Superior temporal gyrus (tissue), 1 donor: ENCODE data around the gene SERPINB6.
"Not testable (repeated sequence)": the region's sequence is repeated elsewhere in the genome, so short reads cannot be mapped to it uniquely, and the experiment has no call there.

Experiments
- DNase-seq: peaks from one replicate; pipeline ENCODE4 v3.0.0-alpha.2; 2016; ENCODE audit errors: extremely low spot score

SERPINB6 gene

DNA sequence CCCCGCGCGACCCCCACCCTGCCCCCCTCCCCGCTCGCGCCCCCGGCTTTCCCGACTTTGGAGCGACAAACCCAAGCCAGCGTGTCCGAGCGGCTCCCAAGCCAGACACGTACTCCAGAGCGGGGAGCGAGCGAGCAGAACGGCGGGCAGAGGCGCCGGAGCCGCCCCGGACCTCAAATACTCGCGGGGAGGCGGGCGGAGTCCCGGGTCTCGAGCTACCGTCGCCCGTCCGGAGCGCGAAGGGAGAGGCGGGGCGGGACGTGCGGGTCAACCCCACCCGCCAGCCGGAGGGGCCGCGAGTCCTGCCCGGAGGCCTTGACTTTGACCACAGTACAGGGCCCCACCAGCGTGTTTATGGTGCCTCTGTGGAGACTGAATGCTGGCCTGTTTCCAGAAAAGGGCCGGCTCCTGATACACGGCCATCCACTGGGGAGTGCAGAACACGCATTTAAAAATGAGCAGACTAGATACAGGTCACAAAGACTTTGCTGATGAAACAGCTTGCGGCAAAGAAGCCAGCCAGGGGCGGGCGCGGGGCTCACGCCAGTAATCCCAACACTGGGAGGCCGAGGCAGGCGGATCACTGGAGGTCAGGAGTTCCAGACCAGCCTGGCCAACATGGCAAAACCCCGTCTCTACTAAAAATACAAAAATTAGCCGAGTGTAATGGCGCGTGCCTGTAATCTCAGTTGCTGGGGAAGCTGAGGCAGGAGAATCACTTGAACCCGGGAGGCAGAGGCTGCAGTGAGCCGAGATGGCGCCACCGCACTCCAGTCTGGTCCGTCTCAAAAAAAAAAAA, at the start of gene SERPINB6:
SERPINB6 (minus strand) TSS at position 148 of the 799 bp plus-strand sequence. CDS start 12,235 bp downstream, outside the sequence.
- peak; percentile 85 for DNase-seq

DNA sequence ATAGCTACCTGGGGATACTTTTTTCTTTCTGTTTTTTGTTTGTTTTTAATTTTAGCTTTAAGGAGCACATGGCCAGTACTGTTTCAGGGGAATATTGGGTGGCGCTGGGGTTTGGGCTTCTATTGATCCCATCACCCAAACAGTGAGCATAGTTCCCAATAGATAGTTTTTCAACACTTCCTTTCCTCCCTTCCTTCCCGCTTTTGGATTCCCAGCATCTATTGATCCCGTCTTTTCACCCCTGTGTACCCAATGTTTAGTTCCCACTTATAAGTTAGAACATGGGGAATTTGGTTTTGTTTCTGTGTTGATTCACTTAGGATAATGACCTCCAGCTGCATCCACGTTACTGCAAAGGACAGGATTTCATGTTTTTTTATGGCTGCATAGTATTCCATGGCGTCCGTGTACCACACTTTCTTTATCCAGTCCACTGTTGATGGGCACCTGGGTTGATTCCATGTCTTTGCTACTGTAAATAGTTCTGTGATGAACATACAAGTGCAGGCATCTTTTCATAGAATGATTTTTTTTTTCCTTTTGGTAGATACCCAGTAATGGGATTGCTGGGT, 48.5 kb upstream of the SERPINB6 start:
- no peak for DNase-seq

DNA sequence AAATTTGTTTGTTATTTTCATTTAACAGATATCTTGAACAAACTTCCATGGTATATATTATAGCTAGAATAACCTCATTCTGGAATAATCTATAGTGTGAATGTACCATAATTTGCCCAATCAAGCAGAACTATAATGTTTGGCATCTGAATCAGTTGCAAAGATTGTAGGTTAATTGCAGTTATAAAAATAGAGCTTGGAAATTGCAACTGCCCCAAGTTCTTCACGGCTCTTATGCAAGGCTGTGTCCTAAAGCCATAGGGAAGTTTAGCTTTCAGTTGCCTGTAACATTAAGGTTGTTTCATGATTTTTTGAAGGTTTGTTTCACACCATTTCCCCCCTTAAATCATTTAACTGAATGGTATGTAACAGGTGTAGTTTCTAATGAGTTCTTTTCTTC, 47.7 kb upstream of the SERPINB6 start:
- no peak for DNase-seq

DNA sequence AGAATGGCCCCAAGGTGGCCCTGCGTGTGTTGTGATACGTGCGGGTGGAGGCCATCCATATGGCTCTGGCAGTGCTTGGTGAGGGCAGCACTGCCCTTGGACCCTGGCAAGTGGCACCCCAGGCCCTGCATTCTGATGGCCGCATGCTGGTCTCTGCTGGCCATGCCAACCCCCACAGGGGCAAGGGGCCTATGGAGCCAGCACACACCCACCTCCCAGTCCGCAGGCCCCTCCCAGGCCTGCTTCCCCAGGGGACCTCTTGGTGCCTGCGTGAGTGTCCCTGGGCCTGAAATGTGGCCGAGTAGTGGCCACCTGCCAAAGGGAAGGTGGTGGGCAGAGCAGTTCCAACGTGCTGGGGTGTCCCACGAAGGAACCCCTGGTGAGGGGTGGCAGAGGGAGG, 45.9 kb upstream of the SERPINB6 start:
- no peak for DNase-seq

DNA sequence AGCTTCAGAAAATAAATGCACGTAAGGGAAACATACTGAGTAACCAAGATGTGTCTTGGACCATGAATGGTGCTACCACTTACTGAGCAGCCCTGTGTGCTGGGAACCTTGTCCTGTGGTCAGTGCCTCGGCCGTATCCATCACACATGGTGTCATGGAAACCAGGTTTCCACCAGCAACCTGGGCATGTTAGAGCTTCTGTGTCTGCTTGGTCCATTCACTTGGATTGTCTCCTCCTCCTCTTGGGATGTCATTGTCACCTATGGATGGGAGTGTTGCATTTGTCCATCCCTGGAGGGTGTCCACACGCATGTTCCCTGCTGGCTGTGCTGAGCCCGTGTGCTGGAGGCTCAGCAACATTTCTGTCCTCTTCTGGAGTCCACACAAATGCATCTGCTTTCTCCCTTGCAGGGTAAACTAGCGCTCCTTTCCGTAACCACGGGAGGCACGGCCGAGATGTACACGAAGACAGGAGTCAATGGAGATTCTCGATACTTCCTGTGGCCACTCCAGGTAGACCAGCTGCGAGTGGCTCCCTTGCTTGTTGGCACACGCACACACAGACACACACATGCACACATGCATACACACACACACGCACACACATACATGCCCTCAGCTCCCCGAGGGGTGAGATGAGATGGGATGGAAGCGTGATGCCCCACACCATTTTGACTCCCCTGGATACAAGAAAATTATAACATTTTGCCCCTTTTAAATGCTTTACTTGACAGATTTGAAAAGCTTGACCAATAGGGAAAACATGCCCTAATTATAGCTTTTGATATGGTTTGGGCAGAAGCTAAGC, 45.3 kb upstream of the SERPINB6 start:
- DNase-seq: no peak

DNA sequence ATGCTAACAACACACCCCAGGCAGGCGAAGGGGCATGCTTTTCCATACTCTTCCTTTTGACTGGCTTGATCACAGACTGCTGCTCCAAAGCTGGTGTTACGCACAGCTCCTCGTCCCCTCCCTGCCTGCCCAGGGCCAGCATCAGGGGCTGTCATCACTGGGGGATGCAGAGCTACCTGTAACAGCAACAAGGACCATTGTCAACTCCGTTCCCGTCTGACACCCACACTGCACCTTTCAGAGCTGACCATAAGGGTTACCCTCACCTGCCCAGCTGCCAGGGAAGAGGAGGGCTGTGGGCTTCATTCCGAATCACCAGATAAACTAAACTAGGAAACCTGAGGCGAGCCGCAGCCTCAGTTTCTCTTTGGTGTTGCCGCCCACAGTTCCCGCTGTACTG, 43.8 kb upstream of the SERPINB6 start:
- no peak for DNase-seq

DNA sequence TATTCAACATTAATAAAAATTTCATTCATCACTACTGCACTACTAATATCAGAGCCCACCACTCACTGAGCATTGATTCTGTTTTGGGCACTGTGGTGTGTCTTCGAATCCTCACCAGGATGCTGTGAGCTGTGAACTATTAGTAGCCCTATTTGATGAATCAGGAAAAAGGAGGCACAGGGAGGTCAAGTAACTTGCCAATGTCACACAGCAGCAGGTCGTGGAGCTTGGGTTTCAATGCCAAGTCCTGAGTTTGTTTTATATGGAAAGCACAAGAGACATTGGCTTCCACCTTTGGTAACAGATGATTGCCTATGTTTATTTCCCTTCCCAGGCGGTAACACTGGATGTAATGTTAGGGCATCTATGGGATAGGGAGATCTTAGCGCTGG, 43.3 kb upstream of the SERPINB6 start:
- DNase-seq: no peak

DNA sequence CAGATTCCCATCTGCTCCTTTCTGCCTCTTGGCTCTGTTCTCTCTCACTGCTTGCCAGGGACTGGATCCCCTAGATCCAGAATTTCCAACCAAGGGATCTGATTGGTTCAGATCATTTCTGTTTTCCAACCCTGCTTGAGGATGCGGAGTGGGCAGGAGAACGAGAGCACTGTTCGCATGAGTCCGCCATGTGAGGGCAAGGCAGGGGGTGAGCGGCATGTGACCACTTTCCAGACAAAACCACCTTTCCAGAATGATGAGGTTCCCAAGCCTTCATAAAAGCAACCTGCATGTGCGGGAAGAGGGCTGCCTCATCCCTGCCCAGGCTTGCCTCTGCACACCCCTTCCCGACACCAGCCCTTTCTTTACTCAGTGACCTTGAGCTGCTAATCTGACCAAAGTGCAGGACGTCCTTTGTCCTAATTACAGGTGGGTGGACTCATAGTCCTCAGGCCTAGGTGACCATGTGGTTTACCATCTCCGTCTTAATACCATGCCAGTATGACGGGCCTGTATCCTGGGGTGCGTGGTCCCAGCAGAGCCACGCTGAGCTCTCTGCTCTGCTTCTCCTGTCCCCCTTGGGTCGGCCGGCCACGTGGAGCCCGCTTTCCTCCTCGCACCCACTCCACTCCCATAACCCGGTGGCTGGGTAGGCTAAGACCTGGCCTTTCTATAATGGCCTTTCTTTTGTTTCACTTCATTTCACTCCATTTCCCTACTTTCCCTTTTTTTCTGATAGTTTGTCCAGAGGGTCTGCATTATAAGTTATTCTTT, 42.7 kb upstream of the SERPINB6 start:
- DNase-seq: no peak

DNA sequence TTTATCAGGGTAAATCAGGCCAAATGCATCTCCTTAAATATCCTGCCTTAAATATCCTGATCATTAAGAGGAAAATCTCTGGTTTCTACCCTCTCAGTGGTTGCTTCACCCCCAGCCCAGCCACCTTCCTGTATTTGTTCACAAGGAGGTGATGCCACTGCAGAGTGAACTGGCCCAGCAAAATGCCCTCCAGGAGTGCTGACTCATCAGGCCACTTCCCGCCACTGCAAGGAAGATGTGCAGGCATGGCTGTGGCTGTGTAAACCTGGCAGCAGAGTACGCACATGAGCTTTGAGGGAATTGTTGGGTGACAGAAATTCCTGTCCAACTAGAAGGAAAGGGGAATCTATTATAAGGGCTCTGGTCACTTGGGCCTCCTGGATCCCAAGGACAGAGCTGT, 42.1 kb upstream of the SERPINB6 start:
- DNase-seq: no peak

DNA sequence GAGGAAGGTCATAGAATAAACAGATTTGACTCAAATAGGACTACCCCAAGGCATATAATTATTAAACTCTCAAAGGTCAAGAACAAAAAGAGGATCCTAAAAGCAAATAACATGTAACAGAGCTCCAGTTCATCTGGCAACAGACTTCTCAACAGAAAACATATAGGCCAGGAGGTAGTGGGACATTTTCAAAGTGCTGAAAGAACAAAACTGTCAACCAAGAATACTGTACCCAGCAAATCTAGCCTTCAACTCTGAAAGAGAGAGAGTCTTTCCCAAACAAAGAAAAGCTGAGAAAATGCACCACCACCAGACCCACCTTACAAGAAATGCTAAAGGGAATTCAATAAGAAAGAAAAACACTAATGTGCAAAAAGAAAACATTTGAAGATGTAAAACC, 40.2 kb upstream of the SERPINB6 start:
- no peak for DNase-seq

DNA sequence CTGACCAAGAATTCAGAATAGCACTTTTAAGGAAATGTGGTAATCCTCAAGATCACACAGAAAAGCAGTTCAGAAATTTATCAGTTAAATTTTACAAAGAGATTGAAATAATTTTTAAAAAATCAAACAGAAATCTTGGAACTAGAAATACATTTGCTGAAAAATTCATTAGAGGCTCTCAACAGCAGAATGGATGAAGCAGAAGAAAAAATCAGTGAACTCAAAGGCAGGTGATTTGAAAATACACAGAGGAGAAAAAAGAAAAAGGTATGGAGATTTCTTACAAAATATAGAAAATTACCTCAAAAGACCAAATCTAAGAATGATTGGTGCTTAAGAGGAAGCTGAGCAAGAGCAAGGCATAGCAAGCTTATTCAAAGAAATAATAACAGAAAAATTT, 39.8 kb upstream of the SERPINB6 start:
- DNase-seq: no peak

DNA sequence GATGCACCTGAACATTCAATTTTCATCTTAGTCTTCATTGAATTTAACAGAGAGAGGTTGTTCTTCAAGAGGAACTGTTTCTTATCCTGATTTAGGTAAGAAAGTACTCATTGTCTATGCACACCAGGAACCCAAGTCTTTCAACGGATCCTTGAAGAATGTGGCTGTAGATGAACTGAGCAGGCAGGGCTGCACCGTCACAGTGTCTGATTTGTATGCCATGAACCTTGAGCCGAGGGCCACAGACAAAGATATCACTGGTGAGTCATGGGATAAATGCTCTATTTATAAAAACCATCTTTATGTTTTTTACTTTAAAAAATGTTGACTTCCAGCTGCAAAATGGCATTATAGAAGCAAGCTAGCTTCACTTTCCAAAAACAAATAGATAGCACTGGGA, 38.6 kb upstream of the SERPINB6 start:
- DNase-seq: no peak

DNA sequence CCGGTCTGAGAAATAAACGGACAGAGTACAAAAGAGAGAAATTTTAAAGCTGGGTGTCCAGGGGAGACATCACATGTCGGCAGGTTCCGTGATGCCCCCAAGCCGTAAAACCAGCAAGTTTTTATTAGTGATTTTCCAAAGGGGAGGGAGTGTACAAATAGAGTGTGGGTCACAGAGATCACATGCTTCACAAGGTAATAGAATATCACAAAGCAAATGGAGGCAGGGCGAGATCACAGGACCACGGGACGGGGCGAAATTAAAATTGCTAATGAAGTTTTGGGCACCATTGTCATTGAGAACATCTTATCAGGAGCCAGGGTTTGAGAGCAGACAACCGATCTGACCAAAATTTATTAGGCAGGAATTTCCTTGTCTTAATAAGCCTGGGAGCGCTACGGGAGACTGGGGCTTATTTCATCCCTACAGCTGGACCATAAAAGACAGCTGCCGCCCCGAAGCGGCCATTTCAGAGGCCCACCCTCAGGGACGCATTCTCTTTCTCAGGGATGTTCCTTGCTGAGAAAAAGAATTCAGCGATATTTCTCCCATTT, 37.4 kb upstream of the SERPINB6 start:
- not testable (repeated sequence) for DNase-seq

DNA sequence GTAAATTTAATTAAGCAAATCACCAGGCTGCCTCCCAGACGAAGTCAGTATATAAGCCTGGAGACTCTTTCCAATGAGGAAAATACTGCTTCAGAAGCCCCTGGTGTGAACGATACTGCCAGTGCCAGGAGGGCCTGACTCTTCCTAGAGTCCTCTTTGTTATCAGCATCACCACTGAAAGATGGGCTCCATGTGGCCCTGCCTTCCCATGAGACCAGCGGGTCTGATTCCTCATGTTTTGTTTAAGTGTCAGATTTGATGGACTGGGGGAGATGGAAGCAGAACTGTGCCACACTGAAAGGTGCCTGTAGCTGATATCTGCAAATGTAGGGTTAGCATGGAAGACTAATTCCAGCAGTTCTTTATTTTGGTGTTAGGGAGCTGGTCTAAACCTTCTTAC, 36.2 kb upstream of the SERPINB6 start:
- no peak for DNase-seq

DNA sequence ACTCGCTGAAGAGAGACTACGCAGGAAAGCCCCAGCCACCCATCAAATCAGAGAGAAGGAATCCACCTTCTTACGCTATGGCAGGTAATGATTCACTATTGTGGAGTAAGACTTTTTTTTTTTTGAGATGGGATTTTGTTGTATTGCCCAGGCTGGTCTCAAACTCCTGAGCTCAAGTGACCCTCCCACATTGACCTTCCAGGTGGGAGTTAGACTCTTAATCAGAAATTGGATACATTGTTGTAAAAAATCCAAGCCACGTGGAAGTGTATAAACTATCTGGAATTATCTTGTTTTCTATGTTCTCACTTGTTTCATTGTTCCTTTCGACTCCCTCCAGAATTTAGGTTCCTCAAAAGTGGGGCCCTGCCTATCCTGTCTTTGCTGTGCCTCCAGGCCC, 35.1 kb upstream of the SERPINB6 start:
- no peak for DNase-seq

DNA sequence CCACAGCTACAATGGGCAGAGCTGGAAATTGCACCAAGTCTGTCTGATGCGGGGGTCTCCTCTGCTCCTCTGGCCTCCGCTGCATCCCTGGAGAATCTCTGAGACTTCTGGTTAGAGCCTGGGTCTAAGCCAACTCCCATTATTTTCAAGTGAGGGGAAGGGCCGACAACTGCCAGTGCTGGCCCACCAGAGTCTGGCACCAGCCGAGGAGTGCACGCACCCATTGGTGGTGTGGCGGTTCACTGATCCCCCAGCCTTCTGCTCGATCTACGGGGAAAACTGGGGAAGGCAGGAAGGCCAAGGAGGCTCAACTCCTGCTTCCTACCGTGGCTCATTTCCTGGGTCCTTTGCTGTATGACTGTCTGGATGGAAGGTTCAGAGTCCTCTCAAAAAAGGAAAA, 34.5 kb upstream of the SERPINB6 start:
- no peak for DNase-seq

DNA sequence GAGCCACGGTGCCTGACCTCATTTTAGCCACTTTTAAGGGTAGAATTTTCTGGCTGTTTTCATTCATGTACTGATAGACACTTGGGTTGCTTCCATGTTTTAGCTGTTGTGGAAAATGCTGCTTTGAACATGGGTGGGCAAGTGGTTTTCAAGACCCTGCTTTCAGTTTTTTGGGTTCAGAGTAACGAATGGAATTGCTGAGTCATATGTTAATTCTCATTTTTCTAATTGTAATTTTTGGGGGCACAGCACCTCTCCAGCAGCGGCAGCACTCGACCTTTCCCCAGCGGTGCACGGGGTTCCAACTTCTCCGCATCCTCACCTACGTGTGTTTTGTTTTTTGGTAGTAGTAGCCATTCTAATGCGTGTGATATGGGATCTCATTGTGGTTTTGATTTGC, 33.7 kb upstream of the SERPINB6 start:
- no peak for DNase-seq

DNA sequence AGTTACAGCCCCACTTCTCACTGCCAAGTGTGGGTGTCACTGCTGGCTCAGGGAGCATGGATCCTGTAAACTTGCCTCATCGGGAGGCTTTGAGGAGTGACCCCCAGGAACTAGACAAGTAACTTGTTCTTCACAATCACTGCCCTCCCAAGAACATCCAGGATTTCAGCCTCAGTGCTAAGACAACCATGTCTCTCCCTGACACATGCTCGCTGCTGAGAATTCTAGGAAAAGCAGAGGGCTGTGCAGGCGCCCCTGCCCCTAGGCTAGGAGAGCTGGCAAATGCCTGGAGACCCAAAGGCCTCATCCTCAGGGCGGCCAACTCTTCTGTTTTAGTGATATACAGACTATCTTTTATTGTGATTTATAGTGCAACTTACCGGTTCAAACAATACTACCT, 31.9 kb upstream of the SERPINB6 start:
- DNase-seq: not testable (repeated sequence)

DNA sequence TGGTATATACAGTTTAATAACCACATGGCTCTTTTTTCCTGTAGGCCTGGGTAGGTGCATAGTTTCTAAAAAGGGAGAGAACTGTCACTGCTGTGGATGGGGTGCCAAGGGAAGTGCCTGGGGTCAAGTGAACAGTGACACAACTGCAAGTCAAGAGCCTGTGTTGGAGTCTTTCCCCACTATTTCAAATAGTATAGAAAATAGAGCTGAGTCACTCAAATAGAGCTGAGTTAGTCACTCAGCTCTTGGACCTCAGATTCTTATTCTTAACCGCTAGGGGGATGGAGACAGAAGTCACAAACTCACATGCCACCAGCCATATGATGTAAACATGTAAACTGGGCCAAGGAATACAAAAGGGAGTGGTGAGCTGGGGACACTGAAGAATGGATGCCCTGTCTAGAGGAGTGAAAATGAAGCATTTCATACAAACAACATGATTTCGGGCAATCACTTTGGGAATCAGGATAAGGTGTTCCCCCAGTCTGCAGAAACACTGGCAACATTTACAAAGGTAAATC, 30.5 kb upstream of the SERPINB6 start:
- DNase-seq: peak; percentile 55

DNA sequence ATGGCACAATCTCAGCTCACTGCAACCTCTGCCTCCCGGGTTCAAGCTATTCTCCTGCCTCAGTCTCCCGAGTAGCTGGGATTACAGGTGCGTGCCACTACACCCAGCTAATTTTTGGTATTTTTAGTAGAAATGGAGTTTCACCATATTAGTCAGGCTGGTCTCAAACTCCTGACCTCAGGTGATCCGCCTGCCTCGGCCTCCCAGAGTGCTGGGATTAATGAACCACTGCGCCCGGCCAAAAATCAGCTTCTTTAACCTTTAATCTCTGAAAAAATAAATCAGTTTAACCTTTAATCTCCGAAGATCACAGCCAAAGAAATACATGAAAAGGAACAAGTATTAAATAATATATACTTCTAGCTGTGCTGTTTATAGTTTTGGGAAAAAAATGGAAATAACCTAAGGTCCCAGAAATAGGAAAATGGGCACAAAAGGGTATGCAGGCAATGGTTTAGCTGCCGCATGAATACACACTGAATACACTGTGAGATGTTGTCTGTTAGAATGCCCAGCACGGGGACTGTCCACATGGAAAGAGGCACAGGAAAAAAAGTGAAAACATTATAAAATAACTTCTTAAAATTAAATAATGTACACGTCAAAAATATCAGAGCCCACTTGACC, 29.9 kb upstream of the SERPINB6 start:
- no peak for DNase-seq
